ENCODE results near the gene TFRC.
"Not testable (repeated sequence)": the region's sequence is repeated elsewhere in the genome, so short reads cannot be mapped to it uniquely, and the experiment has no call there.

The TFRC gene

GRCh38 chr3:196048922-196049598, 32.8 kb downstream of the TFRC start:
- DNase-seq (ENCODE audit: low read depth, low spot score), result no peak

GRCh38 chr3:196047391-196048030, 34.4 kb downstream of the TFRC start:
- no peak for DNase-seq (ENCODE audit: low read depth, low spot score)

- DNase-seq (ENCODE audit: low read depth, low spot score), result no peak
Measured at GRCh38 chr3:196044513-196044912, 37.4 kb downstream of the TFRC start.

- no peak for DNase-seq (ENCODE audit: low read depth, low spot score)
Measured at GRCh38 chr3:196042673-196043072, 39.2 kb downstream of the TFRC start.

GRCh38 chr3:196039359-196039758, 42.5 kb downstream of the TFRC start:
- DNase-seq (ENCODE audit: low read depth, low spot score), result no peak

- peak; percentile 57 for DNase-seq (ENCODE audit: low read depth, low spot score)
Measured at GRCh38 chr3:196026059-196026458, 55.8 kb downstream of the TFRC start.

GRCh38 chr3:196024968-196025367, 56.9 kb downstream of the TFRC start:
- no peak for DNase-seq (ENCODE audit: low read depth, low spot score)

- no peak for DNase-seq (ENCODE audit: low read depth, low spot score)
Measured at GRCh38 chr3:196023947-196024346, 57.9 kb downstream of the TFRC start.

GRCh38 chr3:196022499-196022878, 59.4 kb downstream of the TFRC start:
- DNase-seq (ENCODE audit: low read depth, low spot score), result not testable (repeated sequence)

- no peak for DNase-seq (ENCODE audit: low read depth, low spot score)
Measured at GRCh38 chr3:196020373-196020772, 61.5 kb downstream of the TFRC start.

- DNase-seq (ENCODE audit: low read depth, low spot score), result not testable (repeated sequence)
Measured at GRCh38 chr3:196019576-196019975, 62.3 kb downstream of the TFRC start.

GRCh38 chr3:196018159-196018558, 63.7 kb downstream of the TFRC start:
- not testable (repeated sequence) for DNase-seq (ENCODE audit: low read depth, low spot score)

- DNase-seq (ENCODE audit: low read depth, low spot score), result no peak
Measured at GRCh38 chr3:196016485-196016884, 65.4 kb downstream of the TFRC start.

- DNase-seq (ENCODE audit: low read depth, low spot score), result no peak
Measured at GRCh38 chr3:196016059-196016458, 65.8 kb downstream of the TFRC start.

- DNase-seq (ENCODE audit: low read depth, low spot score), result no peak
Measured at GRCh38 chr3:196013587-196014487, 68.1 kb downstream of the TFRC start.

- DNase-seq (ENCODE audit: low read depth, low spot score), result no peak
Measured at GRCh38 chr3:196012941-196013476, 68.9 kb downstream of the TFRC start.

GRCh38 chr3:196012481-196012880, 69.4 kb downstream of the TFRC start:
- no peak for DNase-seq (ENCODE audit: low read depth, low spot score)

GRCh38 chr3:196009456-196009855, 72.4 kb downstream of the TFRC start:
- no peak for DNase-seq (ENCODE audit: low read depth, low spot score)

GRCh38 chr3:196008929-196009328, 73.0 kb downstream of the TFRC start:
- no peak for DNase-seq (ENCODE audit: low read depth, low spot score)

- no peak for DNase-seq (ENCODE audit: low read depth, low spot score)
Measured at GRCh38 chr3:196008387-196008786, 73.5 kb downstream of the TFRC start.

GRCh38 chr3:196007744-196008335, 74.0 kb downstream of the TFRC start:
- DNase-seq (ENCODE audit: low read depth, low spot score), result no peak

- not testable (repeated sequence) for DNase-seq (ENCODE audit: low read depth, low spot score)
Measured at GRCh38 chr3:196005338-196005737, 76.6 kb downstream of the TFRC start.

Data from ELF-1 (cell line).